Stomach (tissue), 4 donors: ENCODE measurements around the gene POMT2.

Experiments used
- CTCF ChIP-seq, 7 experiments: fragments of 450-650 bp in 4 of 7; fragments of 200-600 bp in 3 of 7; sonication (generic) in 3 of 7; IDR thresholded peaks; one replicate each; pipeline ENCODE4 v1.5.1; 2016 to 2019; ENCODE audit warnings: antibody characterized with exemption in 7 of 7, control low read depth in 2 of 7, mild to moderate bottlenecking in 1 of 7
- EP300 ChIP-seq: sonication (generic); formaldehyde crosslinking; IDR thresholded peaks from one replicate; pipeline ENCODE4 v1.6.1; 2017; ENCODE audit warnings: antibody characterized with exemption
- POLR2A ChIP-seq, 4 donors: fragments of 450-650 bp; IDR thresholded peaks; one replicate each; pipeline ENCODE4 v1.6.1; 2016; ENCODE audit warnings: antibody characterized with exemption in 4 of 4, control low read depth in 2 of 4, mild to moderate bottlenecking in 1 of 4, moderate library complexity in 1 of 4
- POLR2AphosphoS5 ChIP-seq, 3 donors: sonication (generic); formaldehyde crosslinking; IDR thresholded peaks; one replicate each; pipeline ENCODE4 v1.6.1; 2016; ENCODE audit warnings: antibody characterized with exemption in 3 of 3

GRCh38 chr14:77238996-77239395, 81.7 kb downstream of the POMT2 start:
- TF ChIP-seq POLR2AphosphoS5 (IDR thresholded peaks at IDR 0.05) (no peak), CTCF (IDR thresholded peaks at IDR 0.05) (no peak), POLR2A (IDR thresholded peaks at IDR 0.05) (no peak), EP300 (no peak)
